IPS-18c (cell line): ENCODE data around the gene TFF3.

Source experiments
- H3K4me3 ChIP-seq: 2 replicates; pipeline ENCODE4 v1.7.0; 2013; ENCODE audit warnings: low read depth, mild to moderate bottlenecking, low read length, moderate library complexity; ENCODE audit not compliant: insufficient read depth
- H3K9me3 ChIP-seq: one replicate; pipeline ENCODE4 v1.6.1; 2013; ENCODE audit warnings: mild to moderate bottlenecking, low read length, moderate library complexity; ENCODE audit not compliant: control insufficient read depth, insufficient read depth

Gene TFF3

GRCh38 chr21:42311816-42312625 is 3.2 kb downstream of the TFF3 start:
- Histone ChIP-seq H3K9me3 (no peaks in the 10 kb centered on the region), H3K4me3 (no peak overlapping the region)

- H3K4me3 ChIP-seq = no peak overlapping the region
Observed at GRCh38 chr21:42311160-42311559, 4.0 kb downstream of the TFF3 start.

GRCh38 chr21:42310411-42311001 is 4.7 kb downstream of the TFF3 start:
- Histone ChIP-seq H3K9me3 (no peaks in the 10 kb centered on the region), H3K4me3 (no peak overlapping the region)

More at GRCh38 chr21:42311160-42311559, 4.0 kb downstream of the TFF3 start:
- H3K9me3 ChIP-seq = no peaks in the 10 kb centered on the region

- peak overlapping the region; percentile 43 for H3K4me3 ChIP-seq
Observed at GRCh38 chr21:42309753-42310213, 5.4 kb downstream of the TFF3 start.

GRCh38 chr21:42308914-42309752 is 6.1 kb downstream of the TFF3 start:
- Histone ChIP-seq H3K4me3 (no peak overlapping the region), H3K9me3 (no peaks in the 10 kb centered on the region)

More at GRCh38 chr21:42309753-42310213, 5.4 kb downstream of the TFF3 start:
- H3K9me3 ChIP-seq = no peaks in the 10 kb centered on the region

GRCh38 chr21:42308161-42308913 is 6.9 kb downstream of the TFF3 start:
- H3K9me3 ChIP-seq = no peaks in the 10 kb centered on the region
- H3K4me3 ChIP-seq = no peak overlapping the region

GRCh38 chr21:42307106-42307505 is 8.1 kb downstream of the TFF3 start:
- H3K4me3 ChIP-seq = no peak overlapping the region
- no peaks in the 10 kb centered on the region for H3K9me3 ChIP-seq

GRCh38 chr21:42306366-42307035 is 8.7 kb downstream of the TFF3 start:
- Histone ChIP-seq H3K9me3 (no peaks in the 10 kb centered on the region), H3K4me3 (no peak overlapping the region)

GRCh38 chr21:42305707-42306147 is 9.5 kb downstream of the TFF3 start:
- H3K4me3 ChIP-seq = no peak overlapping the region

GRCh38 chr21:42304556-42305454 is 10.4 kb downstream of the TFF3 start:
- H3K4me3 ChIP-seq = no peak overlapping the region
- no peaks in the 10 kb centered on the region for H3K9me3 ChIP-seq

More at GRCh38 chr21:42305707-42306147, 9.5 kb downstream of the TFF3 start:
- H3K9me3 ChIP-seq = no peaks in the 10 kb centered on the region

GRCh38 chr21:42303443-42303842 is 11.8 kb downstream of the TFF3 start:
- H3K4me3 ChIP-seq = no peak overlapping the region
- no peaks in the 10 kb centered on the region for H3K9me3 ChIP-seq

GRCh38 chr21:42302794-42303193 is 12.4 kb downstream of the TFF3 start:
- Histone ChIP-seq H3K4me3 (no peak overlapping the region), H3K9me3 (no peaks in the 10 kb centered on the region)

GRCh38 chr21:42302076-42302650 is 13.0 kb downstream of the TFF3 start:
- no peak overlapping the region for H3K4me3 ChIP-seq
- no peaks in the 10 kb centered on the region for H3K9me3 ChIP-seq

GRCh38 chr21:42301371-42302075 is 13.7 kb downstream of the TFF3 start:
- H3K4me3 ChIP-seq = no peak overlapping the region
- no peaks in the 10 kb centered on the region for H3K9me3 ChIP-seq

GRCh38 chr21:42300956-42301355 is 14.3 kb downstream of the TFF3 start:
- no peak overlapping the region for H3K4me3 ChIP-seq
- H3K9me3 ChIP-seq = no peaks in the 10 kb centered on the region
